ENCODE results near the gene ACTL8.

- TF ChIP-seq CTCF (IDR thresholded peaks at IDR 0.05; ENCODE audit: low read depth, low read length): no peak
- no peak for TF ChIP-seq POLR2A (IDR thresholded peaks at IDR 0.05; ENCODE audit: extremely low read depth, insufficient read length)
Measured at GRCh38 chr1:17791480-17791879, 36.3 kb downstream of the ACTL8 start.
